Fibroblast of lung (primary cell): ENCODE results near the gene TMUB1. TPM values are rescaled to one million over a fixed set of nuclear protein-coding genes. Genes with fewer than 3 reads are reported as not detected.

Experiments used
- DNase-seq, 2 donors: peaks; one replicate each; pipeline versions ENCODE4 v3.0.0 to v3.0.0-alpha.2; 2010; ENCODE audit warnings: low read depth in 2 of 2
- H2AFZ ChIP-seq: 2 replicates; pipeline ENCODE4 v1.5.1; 2012; ENCODE audit warnings: low read length, control low read depth, inconsistent platforms
- H3K27ac ChIP-seq: 2 replicates; pipeline ENCODE4 v1.5.1; 2011; ENCODE audit warnings: low read length, control low read depth; ENCODE audit not compliant: insufficient read depth
- H3K27me3 ChIP-seq: 2 replicates; pipeline ENCODE4 v1.5.1; 2011; ENCODE audit warnings: mild to moderate bottlenecking, low read length; ENCODE audit not compliant: control insufficient read depth, insufficient read depth
- H3K36me3 ChIP-seq: 2 replicates; pipeline ENCODE4 v1.5.1; 2011; ENCODE audit warnings: low read length; ENCODE audit not compliant: control insufficient read depth, insufficient read depth
- H3K4me1 ChIP-seq: 2 replicates; pipeline ENCODE4 v1.5.1; 2011; ENCODE audit warnings: low read length; ENCODE audit not compliant: control insufficient read depth, insufficient read depth; ENCODE audit errors: extremely low read depth
- H3K4me2 ChIP-seq: 2 replicates; pipeline ENCODE4 v1.5.1; 2011; ENCODE audit warnings: low read length, control low read depth; ENCODE audit not compliant: insufficient read depth; ENCODE audit errors: extremely low read depth
- H3K4me3 ChIP-seq, 4 experiments: fragments of 200-600 bp in 1 of 4; sonication (generic) in 1 of 4; replicated peaks in 1 of 4; 2 replicates each; pipeline ENCODE4 v1.5.1; 2011 to 2016; ENCODE audit warnings: low read length in 4 of 4, low read depth in 3 of 4, mild to moderate bottlenecking in 3 of 4, control low read depth in 2 of 4, inconsistent platforms in 1 of 4, mixed read lengths in 1 of 4; ENCODE audit not compliant: insufficient read depth in 1 of 4; ENCODE audit errors: control extremely low read depth in 1 of 4
- H3K79me2 ChIP-seq: 2 replicates; pipeline ENCODE4 v1.5.1; 2012; ENCODE audit warnings: mild to moderate bottlenecking, low read length, inconsistent platforms; ENCODE audit not compliant: control insufficient read depth, insufficient read depth
- H3K9ac ChIP-seq: 2 replicates; pipeline ENCODE4 v1.5.1; 2011; ENCODE audit warnings: mild to moderate bottlenecking, low read length, control low read depth; ENCODE audit not compliant: insufficient read depth
- H3K9me3 ChIP-seq: 2 replicates; pipeline ENCODE4 v1.5.1; 2012; ENCODE audit warnings: low read depth, low read length; ENCODE audit not compliant: control insufficient read depth, insufficient read depth
- H4K20me1 ChIP-seq: 2 replicates; pipeline ENCODE4 v1.5.1; 2011; ENCODE audit warnings: low read length; ENCODE audit not compliant: control insufficient read depth, insufficient read depth; ENCODE audit errors: extremely low read depth
- EZH2 ChIP-seq: IDR thresholded peaks from 2 replicates; pipeline ENCODE4 v1.5.1; 2012; ENCODE audit warnings: low read length, control low read depth, mild to moderate bottlenecking; ENCODE audit errors: missing control alignments
- polyA plus RNA-seq, 2 donors: library from polyadenylated mRNA; depleted of rRNA in 1 of 2; stranded (reverse) in 1 of 2; unstranded in 1 of 2; fragments of >200 nt; gene quantifications; 2 replicates each; pipeline ENCODE4 v1.2.1, GENCODE V29; 2011 to 2012; ENCODE audit warnings: missing spikeins in 1 of 2
- total RNA-seq: library from RNA; depleted of rRNA; stranded (reverse); fragments of >200 nt; gene quantifications from 2 replicates; pipeline ENCODE4 v1.2.1, GENCODE V29; 2014
- TF ChIP-seq, protein P1 (sequence below), 2 donors: IDR thresholded peaks in 1 of 2; conservative IDR thresholded peaks in 1 of 2; 1 replicate in 1 of 2; 2 replicates in 1 of 2; pipeline ENCODE4 v1.5.1; 2011 to 2012; ENCODE audit warnings: low read length in 2 of 2, control low read depth in 1 of 2, inconsistent platforms in 1 of 2, low read depth in 1 of 2, mild to moderate bottlenecking in 1 of 2

Gene TMUB1
- total and polyA plus RNA-seq, 2 donors (not counting 1 experiment from before 2014, with no cell fraction given): 11.9 to 20.3 TPM

DNA sequence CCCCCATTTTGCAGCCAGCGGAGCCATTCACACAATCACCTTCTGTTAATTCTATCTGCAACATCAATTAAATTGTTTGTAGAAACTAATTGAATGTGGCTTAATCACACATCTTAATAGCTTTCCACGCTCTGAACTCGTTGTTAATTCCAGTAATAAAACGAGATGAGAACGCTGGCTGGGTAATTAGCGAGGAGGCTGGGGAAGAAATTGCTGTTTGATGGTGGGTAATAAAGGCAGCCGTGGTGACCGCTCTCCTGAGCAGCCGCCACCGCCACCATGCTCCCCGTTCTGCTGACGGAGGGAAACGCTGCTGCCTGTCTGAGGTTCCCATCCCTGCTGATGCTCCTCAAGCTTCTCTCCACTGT, 47.9 kb upstream of the TMUB1 start:
- Histone ChIP-seq H3K4me1 (no peaks in the 10 kb centered on the region), H4K20me1 (no peaks in the 10 kb centered on the region), H3K9me3 (no peaks in the 10 kb centered on the region), H3K79me2 (no peaks in the 10 kb centered on the region), H3K4me2 (no peak overlapping the region), H2AFZ (no peak overlapping the region), H3K27me3 (no peaks in the 10 kb centered on the region), H3K27ac (no peak overlapping the region), H3K4me3 (no peak overlapping the region), H3K36me3 (peaks cover 22% of the 10 kb centered on the region), H3K9ac (no peak overlapping the region)
- TF ChIP-seq, protein P1, sequence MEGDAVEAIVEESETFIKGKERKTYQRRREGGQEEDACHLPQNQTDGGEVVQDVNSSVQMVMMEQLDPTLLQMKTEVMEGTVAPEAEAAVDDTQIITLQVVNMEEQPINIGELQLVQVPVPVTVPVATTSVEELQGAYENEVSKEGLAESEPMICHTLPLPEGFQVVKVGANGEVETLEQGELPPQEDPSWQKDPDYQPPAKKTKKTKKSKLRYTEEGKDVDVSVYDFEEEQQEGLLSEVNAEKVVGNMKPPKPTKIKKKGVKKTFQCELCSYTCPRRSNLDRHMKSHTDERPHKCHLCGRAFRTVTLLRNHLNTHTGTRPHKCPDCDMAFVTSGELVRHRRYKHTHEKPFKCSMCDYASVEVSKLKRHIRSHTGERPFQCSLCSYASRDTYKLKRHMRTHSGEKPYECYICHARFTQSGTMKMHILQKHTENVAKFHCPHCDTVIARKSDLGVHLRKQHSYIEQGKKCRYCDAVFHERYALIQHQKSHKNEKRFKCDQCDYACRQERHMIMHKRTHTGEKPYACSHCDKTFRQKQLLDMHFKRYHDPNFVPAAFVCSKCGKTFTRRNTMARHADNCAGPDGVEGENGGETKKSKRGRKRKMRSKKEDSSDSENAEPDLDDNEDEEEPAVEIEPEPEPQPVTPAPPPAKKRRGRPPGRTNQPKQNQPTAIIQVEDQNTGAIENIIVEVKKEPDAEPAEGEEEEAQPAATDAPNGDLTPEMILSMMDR (conservative IDR thresholded peaks at IDR 0.05 in 1 of 2, IDR thresholded peaks at IDR 0.05 in 1 of 2; ENCODE audit: low read depth in 1 of 2, low read length in 2 of 2): no peak
- no peak for TF ChIP-seq EZH2
- no peak for DNase-seq

GRCh38 chr7:151130741-151131157, 47.5 kb upstream of the TMUB1 start:
- Histone ChIP-seq H3K9me3 (no peaks in the 10 kb centered on the region), H3K4me2 (no peak overlapping the region), H3K27ac (no peak overlapping the region), H3K36me3 (peaks cover 19% of the 10 kb centered on the region), H3K79me2 (no peaks in the 10 kb centered on the region), H3K9ac (no peak overlapping the region), H3K4me3 (no peak overlapping the region), H3K4me1 (peaks cover under 1% of the 10 kb centered on the region), H3K27me3 (no peaks in the 10 kb centered on the region), H4K20me1 (no peaks in the 10 kb centered on the region), H2AFZ (no peak overlapping the region)
- TF ChIP-seq, protein P1 (conservative IDR thresholded peaks at IDR 0.05 in 1 of 2, IDR thresholded peaks at IDR 0.05 in 1 of 2; ENCODE audit: low read depth in 1 of 2, low read length in 2 of 2): no peak
- TF ChIP-seq EZH2: no peak
- DNase-seq: no peak

DNA sequence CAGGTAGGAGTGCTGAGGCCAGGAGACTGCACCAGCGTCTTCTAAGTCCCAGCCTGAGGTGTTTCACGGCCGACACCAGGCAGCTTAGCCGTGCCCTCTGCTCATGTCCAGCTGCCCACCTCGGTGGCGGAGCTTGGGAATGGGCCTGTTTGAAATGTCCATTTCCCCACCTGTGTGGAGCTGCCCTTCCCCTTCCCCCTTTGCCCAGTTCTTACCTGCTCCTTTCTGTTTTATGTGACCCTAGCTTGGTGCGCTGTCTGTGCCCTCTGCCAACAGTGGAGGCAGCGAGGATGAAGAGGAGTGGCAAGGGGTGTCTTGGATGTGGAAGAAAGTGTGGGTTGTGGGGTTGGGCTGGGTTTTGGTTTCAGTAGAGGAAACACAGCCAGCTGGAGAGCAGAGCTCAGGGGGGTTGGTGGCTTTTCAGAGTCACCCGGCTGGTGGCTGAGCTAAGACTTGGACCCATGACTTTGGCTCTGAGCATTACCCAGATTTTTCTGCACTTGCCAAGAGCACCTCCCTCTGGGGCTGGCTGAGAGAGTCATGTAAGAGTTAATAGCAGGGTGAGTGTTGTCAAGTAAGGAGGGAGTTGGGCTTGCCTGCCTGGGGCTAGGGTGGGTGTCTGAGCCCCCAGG, 46.8 kb upstream of the TMUB1 start:
- H4K20me1 ChIP-seq: no peaks in the 10 kb centered on the region

More for the DNA sequence above, 46.8 kb upstream of the TMUB1 start:
- Histone ChIP-seq H3K27me3 (no peaks in the 10 kb centered on the region), H3K79me2 (no peaks in the 10 kb centered on the region), H3K4me2 (no peak overlapping the region), H3K4me3 (no peak overlapping the region), H3K9me3 (no peaks in the 10 kb centered on the region), H3K9ac (no peak overlapping the region), H3K27ac (no peak overlapping the region), H3K36me3 (peaks cover 18% of the 10 kb centered on the region), H3K4me1 (peaks cover 5% of the 10 kb centered on the region), H2AFZ (no peak overlapping the region)
- TF ChIP-seq EZH2: no peak
- TF ChIP-seq, protein P1 (conservative IDR thresholded peaks at IDR 0.05 in 1 of 2, IDR thresholded peaks at IDR 0.05 in 1 of 2; ENCODE audit: low read depth in 1 of 2, low read length in 2 of 2): no peak
- no peak for DNase-seq
